ENCODE results near the gene KLRK1. TPM values are rescaled to one million over a fixed set of nuclear protein-coding genes. Genes with fewer than 3 reads are reported as not detected.
"Not testable (repeated sequence)": the region's sequence is repeated elsewhere in the genome, so short reads cannot be mapped to it uniquely, and the experiment has no call there.

The KLRK1 gene
- total RNA-seq, 1 experiment from 2014 or later: not detected

DNA sequence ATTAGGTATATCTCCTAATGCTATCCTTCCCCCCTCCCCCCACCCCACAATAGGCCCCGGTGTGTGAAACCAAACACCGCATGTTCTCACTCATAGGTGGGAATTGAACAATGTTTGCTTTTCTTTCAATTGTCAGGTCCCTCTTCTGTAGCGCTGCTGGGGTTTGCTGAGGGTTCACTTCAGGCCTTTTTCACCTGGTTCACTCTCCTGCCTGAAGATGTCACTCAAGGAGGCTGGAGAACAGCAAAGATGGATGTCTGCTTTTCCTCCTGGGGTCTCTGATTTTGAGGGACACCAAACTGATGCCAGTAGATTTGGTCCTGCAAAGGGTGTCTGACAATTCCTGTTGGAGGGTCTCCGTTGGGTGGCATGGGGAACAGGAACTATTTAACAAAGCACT is 35.8 kb downstream of the KLRK1 start:
- TF ChIP-seq EZH2phosphoT487 (IDR thresholded peaks at IDR 0.05; ENCODE audit: borderline replicate concordance, low read length) (no peak), CTCF (conservative IDR thresholded peaks at IDR 0.05; ENCODE audit: low read depth, low read length) (no peak), EZH2 (IDR thresholded peaks at IDR 0.05; ENCODE audit: low read length, unreplicated experiment) (no peak)
- POLR2A ChIA-PET (ENCODE audit: unreplicated experiment): no interaction called here
- DNase-seq (no peak), ATAC-seq (no peak)
- Histone ChIP-seq H3K4me1 (ENCODE audit: insufficient read depth, low read length) (peaks cover 10% of the 10 kb centered on the region; the same call in 1 of the 2 replicates), H3F3A (ENCODE audit: low read length, unreplicated experiment) (no peaks in the 10 kb centered on the region), H4K20me1 (ENCODE audit: low read length) (no peaks in the 10 kb centered on the region), H3K9me2 (replicated peaks; ENCODE audit: low read length) (no peaks in the 10 kb centered on the region), H3K9me3 (ENCODE audit: low read length) (no peaks in the 10 kb centered on the region), H3K36me3 (ENCODE audit: low read depth, low read length) (no peaks in the 10 kb centered on the region), H3K79me2 (ENCODE audit: low read length) (no peaks in the 10 kb centered on the region), H3K4me3 (ENCODE audit: low read length) (no peak overlapping the region), H3K27me3 (ENCODE audit: low read length) (no peaks in the 10 kb centered on the region), H3K27ac (ENCODE audit: low read length) (no peak overlapping the region), H3K4me2 (ENCODE audit: low read length) (no peak overlapping the region), H2AFZ (ENCODE audit: low read length) (no peak overlapping the region; the same call in 1 of the 2 replicates), H3K9ac (ENCODE audit: low read length) (no peak overlapping the region)
- CTCF ChIA-PET: no interaction called here
- intact Hi-C loops (cut with micrococcal nuclease): no loop called here
- no TSS peak for BruUV-seq (replicated peaks)

- H3K9me2 ChIP-seq (replicated peaks; ENCODE audit: low read length); H3K79me2 ChIP-seq (ENCODE audit: low read length); ATAC-seq; H3K36me3 ChIP-seq (ENCODE audit: low read depth, low read length); DNase-seq; H3K4me3 ChIP-seq (ENCODE audit: low read length); H3F3A ChIP-seq (ENCODE audit: low read length, unreplicated experiment); H3K27ac ChIP-seq (ENCODE audit: low read length); H3K27me3 ChIP-seq (ENCODE audit: low read length); intact Hi-C loops (cut with micrococcal nuclease); H2AFZ ChIP-seq (ENCODE audit: low read length); H3K9me3 ChIP-seq (ENCODE audit: low read length); H4K20me1 ChIP-seq (ENCODE audit: low read length); BruUV-seq (replicated peaks); H3K4me2 ChIP-seq (ENCODE audit: low read length); POLR2A ChIA-PET (ENCODE audit: unreplicated experiment); CTCF ChIA-PET; H3K9ac ChIP-seq (ENCODE audit: low read length): not testable (repeated sequence)
- H3K4me1 ChIP-seq (ENCODE audit: insufficient read depth, low read length): peaks cover 10% of the 10 kb centered on the region; the same call in 1 of the 2 replicates
Observed at GRCh38 chr12:10351457-10351856, 38.4 kb downstream of the KLRK1 start.

DNA sequence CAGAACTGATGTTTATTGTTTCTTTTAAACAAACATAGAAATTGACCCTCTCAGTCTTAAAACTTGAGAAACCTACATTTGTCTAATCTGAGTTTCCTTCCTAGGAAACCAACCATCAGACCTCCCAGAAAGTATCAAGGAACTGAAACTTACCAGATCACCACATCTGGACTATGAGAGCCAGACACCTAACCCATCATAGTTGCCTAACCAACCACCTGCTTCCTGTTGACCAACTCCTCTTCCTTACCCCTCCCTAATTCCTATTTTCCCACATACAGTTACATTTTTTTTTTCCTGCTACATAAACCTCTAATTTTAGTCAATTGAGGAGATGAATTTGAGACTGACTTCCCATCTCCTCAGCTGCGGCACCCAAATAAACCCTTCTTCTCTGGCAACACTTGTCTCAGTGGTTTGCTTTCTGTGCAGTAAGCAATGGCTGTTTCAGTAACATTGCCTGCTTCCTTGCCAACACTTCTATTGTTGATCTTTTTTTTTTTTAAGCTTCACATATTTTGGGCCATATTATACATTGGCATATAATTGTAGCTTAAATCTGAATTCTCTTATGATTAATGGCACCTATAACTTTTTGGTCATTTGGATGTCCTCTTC is 47.8 kb downstream of the KLRK1 start:
- TF ChIP-seq EZH2phosphoT487 (IDR thresholded peaks at IDR 0.05; ENCODE audit: borderline replicate concordance, low read length) (no peak), EZH2 (IDR thresholded peaks at IDR 0.05; ENCODE audit: low read length, unreplicated experiment) (no peak), CTCF (conservative IDR thresholded peaks at IDR 0.05; ENCODE audit: low read depth, low read length) (no peak)
- no peak for ATAC-seq
- CTCF ChIA-PET: no interaction called here
- peaks cover 15% of the 10 kb centered on the region for H3K4me1 ChIP-seq (ENCODE audit: insufficient read depth, low read length)
- no TSS peak for BruUV-seq (replicated peaks)
- POLR2A ChIA-PET (ENCODE audit: unreplicated experiment): no interaction called here
- H3K9me3 ChIP-seq (ENCODE audit: low read length): no peaks in the 10 kb centered on the region
- H3F3A ChIP-seq (ENCODE audit: low read length, unreplicated experiment): no peaks in the 10 kb centered on the region
- H3K27me3 ChIP-seq (ENCODE audit: low read length): no peaks in the 10 kb centered on the region
- H3K36me3 ChIP-seq (ENCODE audit: low read depth, low read length): no peaks in the 10 kb centered on the region
- intact Hi-C loops (cut with micrococcal nuclease): no loop called here
- no peak overlapping the region for H3K4me2 ChIP-seq (ENCODE audit: low read length)
- H3K79me2 ChIP-seq (ENCODE audit: low read length): no peaks in the 10 kb centered on the region
- DNase-seq: no peak
- H3K4me3 ChIP-seq (ENCODE audit: low read length): no peak overlapping the region
- H4K20me1 ChIP-seq (ENCODE audit: low read length): no peaks in the 10 kb centered on the region
- H3K9me2 ChIP-seq (replicated peaks; ENCODE audit: low read length): no peaks in the 10 kb centered on the region
- H2AFZ ChIP-seq (ENCODE audit: low read length): no peak overlapping the region
- no peak overlapping the region for H3K9ac ChIP-seq (ENCODE audit: low read length)
- no peak overlapping the region for H3K27ac ChIP-seq (ENCODE audit: low read length)

GRCh38 chr12:10340946-10341345 is 48.9 kb downstream of the KLRK1 start:
- H3K36me3 ChIP-seq (ENCODE audit: low read depth, low read length); H3K9me3 ChIP-seq (ENCODE audit: low read length); intact Hi-C loops (cut with micrococcal nuclease); H4K20me1 ChIP-seq (ENCODE audit: low read length); H3K27me3 ChIP-seq (ENCODE audit: low read length); H3K9me2 ChIP-seq (replicated peaks; ENCODE audit: low read length); BruUV-seq (replicated peaks); H2AFZ ChIP-seq (ENCODE audit: low read length); H3K79me2 ChIP-seq (ENCODE audit: low read length); POLR2A ChIA-PET (ENCODE audit: unreplicated experiment); ATAC-seq; H3K9ac ChIP-seq (ENCODE audit: low read length); H3K4me3 ChIP-seq (ENCODE audit: low read length); H3K4me2 ChIP-seq (ENCODE audit: low read length); DNase-seq; CTCF ChIA-PET; H3F3A ChIP-seq (ENCODE audit: low read length, unreplicated experiment); H3K27ac ChIP-seq (ENCODE audit: low read length): not testable (repeated sequence)
- H3K4me1 ChIP-seq (ENCODE audit: insufficient read depth, low read length): peaks cover 15% of the 10 kb centered on the region

Measured in PC-3 (cell line).